Body of pancreas (tissue), 4 donors: ENCODE data around the gene PDLIM7.

Experiments used
- POLR2A ChIP-seq, 3 donors: fragments of 450-650 bp; IDR thresholded peaks; one replicate each; pipeline ENCODE4 v1.6.1; 2016; ENCODE audit warnings: antibody characterized with exemption in 3 of 3, mild to moderate bottlenecking in 2 of 3
- TF ChIP-seq, protein P1 (sequence below), 7 experiments: fragments of 450-650 bp in 4 of 7; fragments of 200-600 bp in 3 of 7; sonication (generic) in 3 of 7; IDR thresholded peaks; one replicate each; pipeline ENCODE4 v1.5.1; 2016 to 2019; ENCODE audit warnings: antibody characterized with exemption in 7 of 7

DNA sequence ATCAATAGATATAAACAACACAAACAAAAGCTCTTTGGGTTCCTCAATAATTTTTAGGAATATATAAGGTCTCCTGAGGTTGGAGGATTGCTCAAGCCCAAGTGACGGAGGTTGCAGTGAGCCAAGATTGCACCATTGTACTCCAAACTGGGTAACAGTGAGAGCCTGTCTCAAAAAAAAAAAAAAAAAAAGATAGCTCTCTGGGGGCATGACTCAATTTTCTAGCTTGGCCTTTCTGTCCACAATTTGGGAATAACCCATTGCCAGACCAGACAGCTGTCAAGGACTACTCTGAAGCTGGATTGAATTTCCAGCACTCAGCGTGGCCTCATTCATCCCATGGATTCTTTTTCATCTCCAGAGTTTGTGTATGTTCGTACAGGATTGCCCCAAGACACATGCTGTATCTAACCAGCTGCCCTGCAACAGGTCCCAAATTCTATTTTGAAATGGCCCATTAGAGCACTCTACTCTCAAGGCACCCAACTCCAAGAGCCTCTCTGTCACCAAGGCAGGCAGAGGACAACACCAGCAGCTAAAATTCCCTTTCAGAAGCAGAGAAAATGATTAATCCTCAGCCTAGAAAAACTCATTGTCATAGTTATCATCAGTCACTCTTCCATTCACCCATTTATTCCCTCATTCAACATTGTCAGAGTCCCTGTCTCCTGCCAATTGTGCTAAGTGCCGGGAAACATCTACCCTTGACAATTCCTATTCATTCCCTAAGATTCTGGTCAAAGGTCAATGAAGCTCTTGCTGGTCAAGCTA is 48.3 kb upstream of the PDLIM7 start:
- TF ChIP-seq, protein P1, sequence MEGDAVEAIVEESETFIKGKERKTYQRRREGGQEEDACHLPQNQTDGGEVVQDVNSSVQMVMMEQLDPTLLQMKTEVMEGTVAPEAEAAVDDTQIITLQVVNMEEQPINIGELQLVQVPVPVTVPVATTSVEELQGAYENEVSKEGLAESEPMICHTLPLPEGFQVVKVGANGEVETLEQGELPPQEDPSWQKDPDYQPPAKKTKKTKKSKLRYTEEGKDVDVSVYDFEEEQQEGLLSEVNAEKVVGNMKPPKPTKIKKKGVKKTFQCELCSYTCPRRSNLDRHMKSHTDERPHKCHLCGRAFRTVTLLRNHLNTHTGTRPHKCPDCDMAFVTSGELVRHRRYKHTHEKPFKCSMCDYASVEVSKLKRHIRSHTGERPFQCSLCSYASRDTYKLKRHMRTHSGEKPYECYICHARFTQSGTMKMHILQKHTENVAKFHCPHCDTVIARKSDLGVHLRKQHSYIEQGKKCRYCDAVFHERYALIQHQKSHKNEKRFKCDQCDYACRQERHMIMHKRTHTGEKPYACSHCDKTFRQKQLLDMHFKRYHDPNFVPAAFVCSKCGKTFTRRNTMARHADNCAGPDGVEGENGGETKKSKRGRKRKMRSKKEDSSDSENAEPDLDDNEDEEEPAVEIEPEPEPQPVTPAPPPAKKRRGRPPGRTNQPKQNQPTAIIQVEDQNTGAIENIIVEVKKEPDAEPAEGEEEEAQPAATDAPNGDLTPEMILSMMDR (IDR thresholded peaks at IDR 0.05): no peak
- TF ChIP-seq POLR2A (IDR thresholded peaks at IDR 0.05): no peak
